GM18511 (cell line): ENCODE measurements around the gene HERPUD1.

ENCODE experiments used
- ATAC-seq: cut with Tn5 transposase; IDR thresholded peaks from one replicate; pipeline ENCODE4 v1.9.1; 2021; ENCODE audit warnings: mild to moderate bottlenecking, moderate library complexity; ENCODE audit not compliant: unreplicated experiment

The HERPUD1 gene

GRCh38 chr16:56994311-56994710 lies 62.4 kb downstream of the HERPUD1 start:
- no peak for ATAC-seq
